Endometrium (tissue), 2 donors: ENCODE results near the gene HTR6.

ENCODE experiments used
- FAIRE-seq: peaks from 2 replicates; lab custom pipeline; 2012; peaks lifted over from hg19 to GRCh38; lab: Jason Lieb, UNC
- donor health status: control.
- donor health status: control.

The HTR6 gene

DNA sequence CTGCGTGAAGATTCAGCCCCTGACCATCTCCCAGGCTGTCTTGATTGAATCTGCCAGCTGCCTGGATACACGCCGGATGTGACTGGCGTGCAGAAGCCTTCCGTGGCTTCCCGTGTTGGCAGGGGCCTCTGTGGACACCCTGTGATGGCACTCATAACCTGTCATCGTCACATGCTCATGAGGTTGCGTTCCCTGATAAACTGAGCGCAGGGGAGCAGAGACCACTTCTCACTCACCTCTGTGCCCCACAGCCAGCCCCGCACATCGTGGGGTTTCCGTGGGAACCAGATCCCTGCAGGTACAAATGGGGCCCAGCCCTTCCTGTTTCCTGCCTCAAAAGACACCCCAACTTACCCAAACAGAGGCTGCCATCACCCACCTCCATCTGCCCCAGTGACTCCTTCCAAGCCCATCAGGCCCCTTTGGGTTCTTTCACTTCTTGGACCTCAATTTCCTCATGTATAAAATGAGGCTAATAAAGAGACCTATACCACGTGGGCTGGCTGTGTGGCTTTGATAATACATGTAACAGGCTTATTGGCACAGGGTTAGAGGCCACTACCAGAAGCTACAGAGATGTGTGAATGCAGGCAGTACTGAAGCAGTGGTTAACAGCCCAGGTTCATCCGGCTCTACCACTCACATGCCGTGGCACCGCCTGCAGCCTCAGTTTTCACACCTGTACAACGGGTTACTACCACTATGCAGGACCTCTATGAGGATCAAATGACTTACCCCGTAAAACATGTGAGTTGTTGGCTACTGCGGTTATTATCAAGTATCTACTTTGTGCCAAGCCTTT lies 23.6 kb downstream of the HTR6 start:
- no peak for FAIRE-seq

- FAIRE-seq, result no peak
These were observed 24.5 kb downstream of the HTR6 start for GRCh38 chr1:19689085-19689757.

- no peak for FAIRE-seq
These were observed 25.2 kb downstream of the HTR6 start for GRCh38 chr1:19689856-19690255.

GRCh38 chr1:19690342-19690741 lies 25.7 kb downstream of the HTR6 start:
- FAIRE-seq, result no peak

DNA sequence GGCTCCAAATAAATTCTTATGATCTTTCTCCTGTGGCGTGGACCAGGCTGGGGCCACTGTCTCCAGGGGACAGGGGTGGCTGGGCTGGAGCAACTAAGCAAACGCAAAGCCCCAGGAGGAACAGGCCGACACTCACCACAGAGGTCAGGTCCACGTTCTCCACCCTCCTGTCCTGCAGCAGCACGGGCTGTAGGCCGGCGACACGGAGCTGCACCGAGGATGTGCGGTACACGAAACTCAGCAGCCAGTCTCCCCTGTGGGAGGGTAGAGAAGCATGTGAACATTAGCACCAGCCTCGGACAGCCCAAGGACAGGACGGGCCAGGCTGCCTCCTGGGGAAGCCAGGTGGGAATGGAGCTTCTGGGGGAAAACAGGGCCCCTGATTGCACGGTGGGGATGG lies 29.6 kb downstream of the HTR6 start:
- FAIRE-seq, result no peak

DNA sequence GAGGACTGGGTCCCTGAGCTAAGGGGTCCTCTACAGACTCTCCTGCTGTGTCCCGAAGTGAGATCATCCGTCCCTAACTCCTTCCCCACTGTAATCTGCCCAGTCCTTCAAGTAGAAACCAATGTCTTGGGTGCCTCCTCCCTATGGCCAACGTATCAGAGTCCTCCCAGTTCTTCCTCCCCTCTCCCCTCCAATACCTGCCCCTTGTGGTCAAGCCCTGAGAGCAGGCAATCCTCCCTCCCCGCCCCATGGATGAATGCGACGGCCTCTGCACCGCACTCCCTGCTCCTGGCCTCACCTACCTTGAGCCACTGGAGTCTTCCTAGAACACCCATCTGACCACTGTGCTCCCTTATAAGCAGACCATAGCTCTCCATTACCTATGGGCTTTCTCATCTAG lies 31.1 kb downstream of the HTR6 start:
- no peak for FAIRE-seq

- FAIRE-seq, result no peak
These were observed 32.1 kb downstream of the HTR6 start for GRCh38 chr1:19696820-19697219.

DNA sequence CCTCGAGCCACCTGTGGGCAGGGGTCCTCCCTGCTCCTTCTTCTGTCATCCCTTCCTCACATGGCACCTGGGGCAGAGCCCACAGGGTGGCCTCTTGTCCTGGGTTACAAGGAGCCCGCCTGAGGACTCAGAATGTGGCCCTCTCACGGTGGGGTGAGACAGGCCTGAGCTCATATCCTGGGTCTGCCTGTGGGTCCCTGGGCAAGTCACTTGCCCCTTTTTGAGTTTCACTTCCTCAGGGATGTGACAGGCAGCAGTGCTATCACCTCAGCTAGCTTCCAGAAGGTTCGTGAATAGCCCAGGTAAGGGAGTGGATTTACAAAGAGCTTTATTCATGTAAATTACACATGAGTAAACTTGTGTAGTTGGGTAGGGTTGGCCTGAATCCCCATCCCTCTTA lies 33.5 kb downstream of the HTR6 start:
- no peak for FAIRE-seq

DNA sequence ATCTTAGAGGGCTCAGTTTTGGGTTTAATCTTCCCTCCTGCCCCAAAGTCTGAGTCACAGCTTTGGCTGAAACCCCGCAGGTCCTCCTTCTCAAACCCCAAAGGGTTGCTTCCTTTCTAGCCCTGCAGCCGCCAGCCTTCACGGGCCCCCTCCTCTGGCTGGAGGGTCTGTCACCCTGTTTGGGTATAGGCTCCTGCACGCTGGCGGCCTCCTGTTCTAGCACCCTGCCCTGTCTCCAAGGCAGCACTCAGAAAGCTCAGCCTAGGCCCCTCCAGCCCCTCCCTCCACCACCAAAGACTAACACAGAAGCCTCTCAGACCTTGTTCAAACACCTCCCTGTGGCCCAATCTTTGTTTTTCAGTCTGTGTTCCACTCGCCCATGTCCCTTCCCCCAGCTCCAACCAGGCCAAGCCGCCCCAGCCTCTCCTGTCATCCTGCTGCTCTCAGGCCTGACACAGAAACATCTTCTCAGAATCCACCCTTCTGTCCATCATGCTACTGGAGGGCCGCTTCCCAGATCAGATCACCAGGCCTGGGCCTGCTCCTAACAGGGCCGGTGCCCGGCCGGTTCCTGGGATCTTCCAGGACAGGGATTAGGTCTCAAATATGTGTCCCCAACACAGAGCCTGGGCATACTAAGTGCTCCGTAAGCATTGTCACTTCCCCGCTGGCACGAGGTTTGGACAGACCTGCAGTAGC lies 35.6 kb downstream of the HTR6 start:
- FAIRE-seq, result no peak

DNA sequence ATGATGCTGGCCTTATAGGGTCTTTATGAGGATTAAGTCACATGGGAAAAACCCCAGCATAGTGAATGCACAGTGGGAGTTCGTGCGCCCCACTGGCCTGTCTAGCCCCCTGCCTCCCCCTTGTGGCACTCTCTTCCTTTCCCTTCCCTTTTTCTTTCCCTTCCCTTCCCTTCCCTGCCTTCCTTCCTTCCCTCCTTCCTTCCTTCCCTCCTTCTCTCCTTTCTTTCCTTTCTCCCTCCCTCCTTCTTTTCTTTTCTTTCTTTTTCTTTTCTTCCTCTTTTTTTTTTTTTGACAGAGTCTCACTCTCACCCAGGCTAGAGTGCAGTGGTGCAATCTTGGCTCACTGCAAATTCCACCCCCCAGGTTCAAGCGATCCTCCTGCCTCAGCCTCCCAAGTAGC lies 38.6 kb downstream of the HTR6 start:
- FAIRE-seq, result no peak

GRCh38 chr1:19704247-19705113 lies 39.8 kb downstream of the HTR6 start:
- no peak for FAIRE-seq

- FAIRE-seq, result peak; percentile 90
These were observed 40.8 kb downstream of the HTR6 start for GRCh38 chr1:19705464-19705863.

- FAIRE-seq, result no peak
These were observed 41.5 kb downstream of the HTR6 start for GRCh38 chr1:19706136-19706535.

GRCh38 chr1:19708567-19709110 lies 44.0 kb downstream of the HTR6 start:
- FAIRE-seq, result no peak

GRCh38 chr1:19709260-19709793 lies 44.7 kb downstream of the HTR6 start:
- no peak for FAIRE-seq

GRCh38 chr1:19710825-19711611 lies 46.3 kb downstream of the HTR6 start:
- FAIRE-seq, result no peak

DNA sequence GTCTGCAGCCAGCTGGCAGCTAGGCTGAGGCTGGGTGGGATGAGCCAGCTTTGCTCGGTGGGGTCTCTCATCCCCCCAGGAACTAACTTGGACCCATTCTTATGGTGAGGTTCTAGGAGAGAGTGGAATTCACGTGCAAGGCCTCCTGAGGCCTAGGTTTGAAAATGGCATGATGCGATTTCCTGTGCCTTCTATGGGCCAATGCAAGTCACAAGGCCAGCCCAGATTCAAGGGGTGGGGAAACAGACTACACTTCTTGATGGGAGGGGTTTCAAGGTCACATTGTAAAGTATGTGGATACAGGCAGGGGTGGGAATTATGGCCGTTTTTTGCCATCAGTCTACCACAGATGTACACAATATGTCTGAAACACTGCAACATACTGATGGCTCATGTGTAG lies 48.3 kb downstream of the HTR6 start:
- FAIRE-seq, result no peak

- no peak for FAIRE-seq
These were observed 50.9 kb downstream of the HTR6 start for GRCh38 chr1:19715334-19716203.

DNA sequence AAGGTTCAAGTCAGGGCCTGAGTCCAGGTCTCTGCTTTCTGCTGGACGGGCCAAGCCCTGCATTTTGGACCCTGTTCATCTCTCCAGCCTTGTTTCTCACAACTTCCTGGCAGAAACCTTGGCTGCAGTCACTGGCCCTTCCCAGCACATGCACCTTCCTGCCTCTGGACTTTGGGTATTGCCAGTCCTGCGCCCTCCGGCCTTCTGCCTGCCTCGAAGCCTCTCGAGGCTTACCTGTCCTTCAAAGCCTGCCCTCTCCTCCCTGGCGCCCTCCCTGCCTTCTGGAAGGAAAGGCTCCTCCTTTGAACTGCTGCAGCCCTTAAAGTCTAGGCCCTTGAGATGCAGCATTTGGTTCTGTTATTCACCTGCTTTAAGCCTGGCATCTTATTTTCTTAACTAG lies 52.8 kb downstream of the HTR6 start:
- FAIRE-seq, result no peak

- no peak for FAIRE-seq
These were observed 55.5 kb downstream of the HTR6 start for GRCh38 chr1:19720174-19720573.
